HG02763 (cell line): ENCODE data around the gene EHHADH.

Source experiments
- ATAC-seq: cut with Tn5 transposase; IDR thresholded peaks from one replicate; pipeline ENCODE4 v1.9.1; 2021; ENCODE audit warnings: mild to moderate bottlenecking, moderate library complexity; ENCODE audit not compliant: unreplicated experiment

The EHHADH gene

DNA sequence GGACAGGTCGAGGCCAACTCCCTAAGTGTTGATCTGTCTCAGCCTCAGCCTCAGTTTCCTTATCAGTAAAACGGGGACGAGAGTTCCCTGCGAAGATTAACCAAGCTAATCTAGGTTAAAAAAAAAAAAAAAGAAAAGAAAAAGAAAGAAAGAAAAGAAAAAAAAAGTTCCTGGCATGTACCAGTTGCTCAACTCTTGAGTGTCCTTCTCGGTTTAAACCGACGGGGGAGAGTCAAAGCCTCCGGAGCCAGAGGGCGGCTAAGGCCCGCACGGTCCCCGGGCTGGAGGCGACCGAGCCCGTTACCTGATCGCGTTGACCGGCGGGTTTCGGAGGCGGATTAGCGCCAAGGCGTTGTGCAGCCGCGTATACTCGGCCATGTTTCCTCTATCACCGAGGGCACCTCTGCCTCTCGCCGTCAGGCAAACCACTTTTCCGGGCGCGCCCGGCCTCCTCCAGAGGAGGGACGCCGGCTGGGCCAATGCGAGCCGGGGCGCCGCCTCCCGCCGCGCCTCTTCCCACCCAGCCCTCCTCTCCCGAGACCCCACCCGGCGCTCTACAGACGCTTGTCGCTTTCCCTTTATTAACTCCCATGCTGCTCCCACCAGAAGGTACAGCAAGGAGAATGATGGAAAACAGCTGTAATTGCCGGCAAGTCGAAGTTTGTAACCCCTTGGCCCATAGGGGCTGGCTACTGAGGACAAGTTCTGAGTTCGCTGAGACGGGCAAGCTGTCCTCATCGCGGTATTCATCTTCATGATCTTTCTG is at the start of gene EHHADH:
Gene EHHADH (minus strand): TSS at position 405 of the 766 bp plus-strand sequence. CDS start 27 bp downstream, at position 378.
- peak; percentile 56 for ATAC-seq

DNA sequence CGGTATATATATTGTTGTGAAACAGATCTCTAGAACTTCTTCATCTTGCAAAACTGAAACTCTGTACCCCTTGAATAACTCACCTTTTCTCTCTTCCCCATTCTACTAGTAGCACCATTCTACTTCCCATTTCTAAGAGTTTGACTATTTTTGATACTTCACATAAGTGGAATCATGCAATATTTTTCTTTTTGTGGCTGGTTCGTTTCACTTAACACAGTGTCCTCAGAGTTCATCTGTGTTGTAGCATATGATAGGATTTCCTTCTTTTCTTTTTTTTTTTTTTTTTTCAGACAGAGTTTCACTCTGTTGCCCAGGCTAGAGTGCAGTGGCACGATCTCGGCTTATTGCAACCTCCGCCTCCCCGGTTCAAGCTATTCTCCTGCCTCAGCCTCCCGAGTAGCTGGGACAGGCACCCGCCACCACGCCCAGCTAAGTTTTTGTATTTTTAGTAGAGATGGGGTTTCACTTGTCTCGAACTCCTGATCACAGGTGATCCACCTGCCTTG is 46.1 kb upstream of the EHHADH start:
- peak; percentile 71 for ATAC-seq

DNA sequence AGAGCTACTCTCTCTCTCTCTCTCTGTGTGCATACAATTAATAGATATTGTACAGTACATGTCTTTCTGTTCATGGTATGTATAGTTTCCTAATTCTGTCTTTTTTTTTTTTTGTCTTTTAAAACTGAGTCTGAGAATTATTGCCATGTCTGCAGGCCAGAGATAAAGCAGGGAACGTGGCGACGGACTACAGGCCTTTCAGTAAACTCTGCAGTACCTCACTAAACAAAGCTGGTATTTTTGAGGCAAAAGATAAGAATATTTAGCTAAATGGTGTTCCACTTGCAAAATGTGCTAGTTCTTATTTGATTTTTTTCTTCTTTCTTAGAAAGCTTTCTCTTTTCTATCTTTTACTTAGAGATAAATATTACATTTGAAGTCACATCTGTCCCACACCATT is 44.0 kb upstream of the EHHADH start:
- ATAC-seq, result no peak

DNA sequence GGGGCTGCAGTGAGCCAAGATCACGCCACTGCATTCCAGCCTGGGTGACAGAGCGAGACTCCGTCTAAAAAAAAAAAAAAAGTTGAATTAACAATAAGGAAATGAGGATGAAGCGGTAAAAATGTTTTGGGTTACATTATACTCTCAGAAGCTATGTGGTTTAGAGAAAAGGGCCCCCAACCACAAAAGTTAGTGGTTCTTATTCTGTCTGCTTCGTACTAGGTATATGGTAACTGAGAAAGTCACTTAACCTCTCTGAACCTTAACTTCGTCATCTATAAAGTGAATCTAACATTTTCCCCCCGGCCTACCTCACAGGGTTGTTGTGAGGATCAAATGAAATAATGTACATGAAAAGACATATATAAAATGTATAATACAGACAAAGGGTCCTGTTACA is 38.4 kb upstream of the EHHADH start:
- ATAC-seq, result no peak

DNA sequence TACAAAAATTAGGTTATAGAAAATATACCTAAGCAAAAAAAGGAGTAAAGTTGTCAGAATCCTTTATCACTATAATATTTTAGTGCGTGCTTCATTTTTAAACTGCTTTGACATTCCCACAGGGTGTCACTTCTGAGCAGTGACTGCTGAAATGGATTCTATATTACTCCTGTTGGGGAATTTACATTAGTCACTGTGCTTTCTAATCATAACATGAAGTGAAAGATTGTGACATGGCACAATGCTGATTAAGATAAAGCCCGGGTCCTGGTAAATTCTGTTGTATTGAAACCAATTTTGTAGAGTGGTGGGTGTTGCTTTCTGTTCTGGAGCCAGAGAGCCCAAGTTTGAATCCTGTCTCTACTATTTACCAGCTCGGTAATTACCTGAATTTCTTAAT is 36.4 kb upstream of the EHHADH start:
- no peak for ATAC-seq

DNA sequence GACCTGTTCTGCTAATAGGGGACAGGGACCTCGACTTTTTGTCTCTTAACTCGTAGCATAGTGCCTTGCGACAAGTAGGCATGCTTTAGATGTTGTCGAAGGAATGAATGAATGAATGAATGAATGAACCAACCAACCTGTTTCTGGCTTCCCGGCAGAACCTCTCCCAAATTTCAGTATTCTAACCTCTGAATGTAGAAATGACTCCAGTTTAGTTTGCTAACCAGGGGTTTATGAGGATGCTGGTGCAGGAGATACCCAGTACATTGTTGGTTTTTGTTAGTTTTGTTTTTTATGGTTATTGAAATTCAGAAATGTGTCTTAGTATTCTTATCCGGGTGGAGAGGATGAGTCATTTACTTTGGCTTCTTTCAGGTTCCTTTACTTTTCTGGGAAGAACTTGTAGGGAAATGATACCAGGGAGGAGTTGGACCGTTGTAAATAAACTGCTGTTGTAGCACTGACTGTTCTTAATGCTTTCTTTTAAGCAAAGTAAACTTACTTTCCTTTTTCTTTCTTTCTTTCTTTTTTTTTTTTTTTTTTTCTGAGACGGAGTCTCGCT is 29.6 kb upstream of the EHHADH start:
- no peak for ATAC-seq

DNA sequence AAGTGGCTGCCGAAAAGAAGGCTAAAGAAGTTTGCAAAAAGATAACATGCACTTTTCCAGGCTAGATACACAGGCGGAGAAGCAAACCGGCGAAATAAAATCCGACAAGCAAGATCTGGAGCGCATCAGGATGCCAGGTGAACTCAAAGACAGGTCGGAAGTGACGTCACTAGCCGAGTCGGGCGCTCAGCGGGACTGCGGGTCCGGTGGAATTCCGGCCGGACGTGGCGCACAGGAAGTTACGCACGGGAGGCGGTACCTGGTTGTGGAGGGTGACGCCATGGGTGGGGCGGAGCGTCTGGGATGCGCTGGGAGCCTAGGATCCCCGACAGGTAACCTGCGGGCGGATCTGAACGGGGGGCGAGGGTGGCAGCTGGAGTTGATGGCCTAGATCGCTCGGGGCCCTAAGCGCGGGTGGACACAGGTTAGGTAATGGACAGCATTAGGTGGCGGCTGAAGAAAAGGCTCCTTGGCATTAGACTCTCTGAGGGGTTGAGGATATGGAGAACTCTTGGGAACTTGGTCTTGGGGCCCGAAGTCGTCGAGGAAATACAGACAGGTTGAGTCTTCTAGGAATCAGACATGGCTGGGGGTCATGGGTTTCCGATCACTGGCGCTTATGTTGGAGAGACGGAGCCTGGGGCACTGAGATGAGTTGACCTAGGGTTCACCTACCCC is 29.0 kb upstream of the EHHADH start:
- peak; percentile 100 for ATAC-seq

DNA sequence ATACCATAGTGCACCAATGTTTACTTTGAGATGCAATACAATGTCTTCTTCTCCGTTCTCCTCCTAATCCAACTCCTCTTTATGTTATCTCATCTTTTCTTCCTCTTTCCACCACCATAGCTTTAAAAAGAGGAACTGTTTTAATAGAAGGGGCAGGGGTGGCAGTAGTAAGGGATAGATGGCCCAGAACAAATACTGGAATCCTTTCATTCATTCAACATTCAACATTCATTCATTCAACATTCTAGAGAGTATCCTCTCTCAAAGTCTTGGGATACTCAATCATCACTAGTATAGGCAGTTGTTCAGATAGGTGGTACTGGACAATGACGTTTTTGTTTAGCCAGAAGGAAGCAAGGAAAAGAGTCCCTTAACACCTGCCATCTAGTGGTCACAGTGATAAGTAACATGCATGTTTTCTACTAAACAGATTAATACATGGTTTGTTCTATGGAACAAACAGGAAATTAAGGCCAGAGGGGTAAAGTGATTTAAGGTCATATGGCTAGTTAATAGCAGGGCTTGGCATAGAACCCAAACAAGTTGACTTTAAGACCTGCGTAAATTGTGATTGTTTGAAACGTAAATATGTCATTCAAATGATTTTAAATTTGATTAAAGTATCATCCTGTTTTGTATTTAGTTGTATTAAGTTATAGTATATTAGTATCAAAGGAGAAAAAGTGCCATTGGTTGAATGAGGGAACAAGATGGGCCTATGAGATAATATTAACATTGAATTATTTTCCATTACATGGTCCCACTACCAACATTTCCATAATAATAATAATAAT is 26.9 kb upstream of the EHHADH start:
- no peak for ATAC-seq

DNA sequence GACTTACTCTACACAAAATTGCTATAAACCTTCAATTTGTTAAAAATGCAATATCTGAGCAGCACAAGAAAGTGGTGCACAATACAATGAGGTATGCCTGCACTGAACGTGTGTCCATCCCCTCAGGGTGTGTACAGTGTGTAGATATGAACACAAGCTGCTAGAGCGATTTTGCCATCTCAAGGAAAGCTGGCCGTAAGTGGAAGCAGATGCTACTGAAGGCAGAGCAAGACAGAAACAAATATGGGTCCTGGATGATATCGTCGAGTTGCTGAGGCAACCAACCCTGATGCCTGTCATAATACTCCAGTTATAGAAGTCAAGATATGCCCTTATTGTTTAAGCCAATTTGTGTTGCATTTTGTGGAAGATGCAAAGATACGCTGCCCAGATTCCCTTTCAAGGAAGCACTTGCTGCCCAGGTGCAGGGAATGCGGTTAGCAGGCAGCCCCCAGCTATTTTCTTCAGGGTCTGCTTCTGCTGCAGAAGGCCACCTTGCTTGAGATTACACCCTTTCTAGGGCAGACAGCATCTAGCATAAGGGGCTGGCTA is 25.8 kb upstream of the EHHADH start:
- no peak for ATAC-seq

DNA sequence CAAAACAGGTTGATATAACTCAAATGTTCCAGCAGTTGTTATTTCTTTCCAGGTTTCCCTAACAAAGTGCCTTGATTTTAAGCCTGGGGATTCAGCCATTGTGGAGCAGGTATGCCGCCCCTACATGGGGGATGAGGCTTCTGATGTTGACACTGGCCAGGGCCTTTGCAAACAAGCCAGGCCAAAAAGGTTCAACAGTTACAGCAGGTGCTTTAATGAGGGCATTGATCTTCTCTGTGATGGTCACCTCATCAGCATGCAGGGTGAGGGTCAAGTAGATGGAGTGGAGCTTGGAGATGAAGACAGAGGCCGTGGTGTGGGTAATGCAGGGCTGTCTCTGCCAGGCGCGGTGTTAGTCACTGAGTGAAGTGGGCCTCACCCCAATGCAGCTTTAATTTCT is 22.6 kb upstream of the EHHADH start:
- ATAC-seq, result no peak

DNA sequence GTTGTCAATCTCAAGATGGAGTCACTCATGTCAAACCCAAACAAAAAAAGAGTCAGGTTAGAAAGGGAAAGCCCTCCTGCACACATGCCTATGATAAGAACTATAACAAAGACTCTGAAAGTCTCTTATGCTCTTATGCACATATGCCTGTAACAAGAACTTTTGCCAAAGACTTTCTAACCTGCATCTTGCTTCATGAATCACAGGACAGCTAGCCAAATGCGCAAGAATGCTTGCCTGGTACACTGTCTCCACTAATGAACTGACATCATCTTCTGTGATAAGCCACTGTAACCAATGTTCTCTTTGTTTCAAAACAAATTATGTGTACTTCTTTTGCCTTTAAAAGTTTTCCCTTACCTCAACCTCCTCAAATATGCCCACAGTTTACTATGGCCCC is 18.2 kb upstream of the EHHADH start:
- no peak for ATAC-seq

DNA sequence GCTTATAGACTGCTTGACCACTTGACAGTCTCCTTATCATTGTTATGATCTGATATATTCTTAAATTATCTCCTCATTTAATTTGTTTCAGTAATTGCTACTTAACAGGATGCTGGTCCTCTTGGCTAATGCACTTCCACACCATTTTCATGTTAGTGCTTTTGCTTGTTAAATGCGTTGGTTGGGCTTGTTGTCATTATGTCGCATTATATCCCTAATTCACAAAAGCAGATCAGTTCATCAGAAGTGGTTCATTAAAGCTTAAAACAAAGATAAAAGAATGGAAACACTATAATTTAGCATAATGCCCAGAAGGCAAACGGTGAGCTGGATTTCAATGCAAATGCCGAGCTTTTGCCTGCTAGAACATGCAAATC is 17.1 kb upstream of the EHHADH start:
- no peak for ATAC-seq

DNA sequence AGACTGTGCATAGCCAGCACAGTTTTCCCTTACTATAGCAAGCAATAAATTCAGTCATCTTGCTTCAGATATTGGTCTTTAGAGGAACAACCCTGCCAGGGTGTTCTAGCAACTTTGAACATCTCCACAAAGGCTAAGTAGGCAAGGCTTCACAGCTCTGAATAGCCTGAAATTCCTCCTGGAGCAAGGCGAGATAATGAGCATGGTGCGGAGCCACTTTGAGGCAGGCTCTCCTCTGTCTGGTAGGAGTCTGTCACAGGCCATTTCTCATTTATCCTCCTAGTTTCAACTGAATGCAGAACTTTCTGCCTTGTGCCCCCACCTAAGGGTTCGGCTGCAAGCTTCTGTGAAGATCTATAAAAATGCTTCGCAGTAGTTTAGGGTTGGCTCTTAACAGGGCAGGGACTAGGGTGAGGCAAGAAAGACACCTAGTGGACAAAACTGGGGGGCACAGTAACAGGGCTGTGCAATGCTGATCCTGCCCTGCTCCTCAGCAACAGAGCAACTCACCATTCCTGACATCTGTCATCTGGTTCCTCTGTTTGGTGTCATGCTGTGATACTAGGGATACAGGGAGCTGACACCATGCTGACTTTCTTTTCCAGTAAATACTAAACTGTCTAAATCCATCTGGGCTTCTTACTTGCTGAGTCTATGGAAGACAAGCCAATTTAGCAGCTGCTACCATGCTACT is 16.6 kb upstream of the EHHADH start:
- no peak for ATAC-seq

DNA sequence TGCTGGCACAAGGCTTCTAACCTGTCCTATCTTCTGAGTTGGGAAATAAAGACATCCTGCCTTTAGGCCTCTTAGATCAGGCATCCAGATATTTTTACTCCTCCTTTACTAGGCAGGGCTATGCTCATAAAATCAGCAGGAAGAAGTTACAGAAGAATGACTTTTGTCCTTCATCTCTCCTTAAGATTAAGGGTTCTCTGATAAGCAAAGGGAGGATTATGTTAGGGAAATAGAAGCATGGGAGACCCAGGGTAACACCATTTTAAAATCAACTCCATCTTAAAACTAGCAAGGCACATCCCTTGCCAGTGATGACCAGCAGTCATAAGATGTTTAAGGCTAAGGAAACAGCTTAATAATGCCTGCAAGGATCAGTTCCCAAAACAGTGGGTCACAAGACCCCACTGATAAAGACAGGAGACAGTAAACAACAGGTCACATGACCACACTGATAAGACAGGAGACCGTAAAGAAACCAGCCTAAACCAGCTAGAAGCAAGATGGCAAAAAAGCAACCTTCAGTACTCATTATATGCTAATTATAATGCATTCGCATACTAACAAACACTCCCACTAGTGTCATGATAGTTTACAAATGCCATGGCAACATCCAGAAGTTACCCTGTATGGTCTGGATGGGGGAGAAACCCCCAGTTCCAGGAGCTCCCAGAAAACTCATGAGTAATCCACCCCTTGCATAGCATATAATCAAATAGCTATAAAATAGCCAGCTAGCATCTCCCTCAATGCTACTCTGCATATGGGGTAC is 14.5 kb upstream of the EHHADH start:
- no peak for ATAC-seq

DNA sequence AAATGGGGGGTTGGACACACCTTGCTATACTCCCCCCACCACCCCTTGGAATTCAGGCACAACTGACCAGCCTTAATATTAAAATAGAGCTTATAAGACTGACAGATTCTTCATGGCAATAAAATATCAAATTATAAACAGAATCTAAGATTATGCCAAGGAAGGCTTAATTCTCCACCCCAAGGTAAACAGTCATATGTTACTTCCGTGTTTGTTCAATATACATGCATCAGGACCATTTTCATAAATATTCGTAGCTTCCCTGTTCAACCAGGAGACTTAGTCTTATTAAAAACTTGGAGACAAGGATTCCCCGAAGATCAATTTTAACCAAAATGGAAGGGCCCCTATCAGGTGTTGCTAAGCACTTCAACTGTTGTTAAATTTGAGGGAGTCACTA is 13.3 kb upstream of the EHHADH start:
- ATAC-seq, result no peak

DNA sequence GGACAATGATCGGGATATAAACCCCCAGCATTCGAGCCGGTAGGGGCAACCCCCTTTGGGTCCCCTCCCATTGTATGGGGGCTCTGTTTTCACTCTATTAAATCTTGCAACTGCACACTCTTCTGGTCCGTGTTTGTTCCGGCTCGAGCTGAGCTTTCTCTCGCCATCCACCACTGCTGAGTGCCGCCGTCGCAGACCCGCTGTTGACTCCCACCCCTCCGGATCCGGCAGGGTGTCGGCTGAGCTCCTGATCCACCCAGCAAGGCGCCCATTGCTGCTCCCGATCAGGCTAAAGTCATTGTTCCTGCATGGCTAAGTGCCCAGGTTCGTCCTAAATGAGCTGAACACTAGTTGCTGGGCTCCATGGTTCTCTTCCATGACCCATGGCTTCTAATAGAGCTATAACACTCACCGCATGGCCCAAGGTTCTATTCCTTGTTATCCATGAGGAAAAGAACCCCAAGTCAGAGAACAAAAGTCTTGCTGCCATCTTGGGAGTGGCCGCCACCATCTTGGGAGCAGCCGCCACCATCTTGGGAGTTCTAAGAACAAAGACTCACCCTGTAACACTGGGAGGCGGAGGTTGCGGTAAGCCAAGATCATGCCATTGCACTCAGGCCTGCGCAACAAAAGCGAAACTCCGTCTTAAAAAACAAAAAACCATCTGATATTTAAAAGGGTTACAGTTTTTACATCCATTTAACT is 11.2 kb upstream of the EHHADH start:
- ATAC-seq, result no peak

DNA sequence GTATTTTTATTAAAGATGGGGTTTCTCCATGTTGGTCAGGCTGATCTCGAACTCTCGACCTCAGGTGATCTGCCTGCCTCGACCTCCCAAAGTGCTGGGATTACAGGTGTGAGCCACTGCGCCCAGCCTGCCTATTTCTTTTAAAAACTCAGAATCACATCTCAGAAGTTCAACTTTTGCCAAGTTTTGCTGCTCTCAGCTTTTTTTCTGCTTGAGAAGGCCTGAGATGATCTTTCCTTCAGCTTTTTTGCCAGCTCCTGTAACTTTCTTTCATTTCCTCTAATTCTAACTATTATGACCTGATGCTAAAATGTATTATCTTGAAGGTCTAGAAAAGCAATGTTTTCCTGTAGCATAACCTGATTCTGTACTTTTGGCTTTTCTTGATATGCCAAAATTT is 9.6 kb upstream of the EHHADH start:
- ATAC-seq, result no peak

DNA sequence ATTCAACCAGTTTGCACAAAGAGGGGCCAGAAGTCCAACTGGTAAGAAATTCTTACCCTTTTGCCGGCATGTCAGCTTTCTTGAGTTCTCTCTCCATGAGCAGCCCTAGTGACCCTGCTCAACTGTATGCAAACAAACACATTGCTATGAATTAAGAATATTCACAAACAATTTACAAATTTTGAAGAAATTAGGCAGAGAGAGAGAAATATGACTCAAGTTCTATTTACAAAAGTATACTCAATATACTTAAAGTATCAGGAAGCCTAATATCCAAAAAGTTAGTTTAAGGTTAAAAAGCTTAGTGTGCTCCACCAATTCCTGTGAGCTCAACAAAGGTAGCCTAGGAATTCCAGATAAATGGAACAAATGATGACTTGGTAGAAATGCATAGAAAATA is 3.5 kb upstream of the EHHADH start:
- ATAC-seq, result no peak

DNA sequence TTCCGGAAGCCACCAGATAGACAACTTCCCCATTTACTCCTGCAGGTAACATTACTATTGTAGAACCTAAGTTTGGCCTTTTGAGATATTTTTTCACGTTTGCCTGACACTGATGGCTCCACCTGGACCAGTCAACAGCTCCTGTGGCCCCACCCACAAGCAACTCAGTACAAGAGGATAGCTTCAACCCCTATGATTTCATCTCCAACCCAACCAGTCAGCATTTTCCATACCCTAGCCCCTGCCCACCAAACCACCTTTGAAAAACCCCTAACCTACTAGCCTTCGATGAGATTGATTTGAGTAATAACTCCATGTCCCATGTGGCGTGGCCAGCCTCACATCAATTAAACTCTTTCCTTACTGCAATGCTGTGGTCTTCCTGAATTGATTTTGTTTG is 950 bp upstream of the EHHADH start:
- ATAC-seq, result no peak
